GM10248 (cell line): Measurements from ENCODE around the gene INPP5F.
"Not testable (repeated sequence)": the region's sequence is repeated elsewhere in the genome, so short reads cannot be mapped to it uniquely, and the experiment has no call there.

Experiments used
- CTCF ChIA-PET: fragments of 300-600 bp; sonication (Branson Sonifier 250); formaldehyde crosslinking; extraction: SDS; loops from one replicate; lab custom pipeline; 2021; ENCODE audit warnings: antibody characterized with exemption; lab: Yijun Ruan, JAX
- POLR2A ChIA-PET: fragments of 350-650 bp; sonication (Branson Sonifier 250); formaldehyde crosslinking; extraction: SDS; loops from one replicate; lab custom pipeline; 2020; ENCODE audit warnings: antibody characterized with exemption; lab: Yijun Ruan, JAX
- DNase-seq: peaks from one replicate; pipeline ENCODE4 v3.0.0; 2012; ENCODE audit errors: extremely low spot score
- TF ChIP-seq, protein P1 (sequence below): IDR thresholded peaks from 2 replicates; pipeline ENCODE4 v1.5.1; 2012; ENCODE audit warnings: mild to moderate bottlenecking, low read depth; ENCODE audit errors: extremely low read depth, missing control alignments, control extremely low read depth

Gene INPP5F

GRCh38 chr10:119784340-119785067, 58.7 kb downstream of the INPP5F start:
- ChIA-PET POLR2A (interaction anchor here (0.9 kb wide), 1 partner anchor 59 kb away, joined by 3 read pairs; the partner anchor contains the start of gene INPP5F), CTCF (interaction anchor here (0.8 to 1.7 kb wide), 6 partner anchors 11 to 97 kb away, joined by 3 to 6 read pairs (median 4); no protein-coding TSS in a partner anchor)
- DNase-seq: peak; percentile 38
- TF ChIP-seq, protein P1, sequence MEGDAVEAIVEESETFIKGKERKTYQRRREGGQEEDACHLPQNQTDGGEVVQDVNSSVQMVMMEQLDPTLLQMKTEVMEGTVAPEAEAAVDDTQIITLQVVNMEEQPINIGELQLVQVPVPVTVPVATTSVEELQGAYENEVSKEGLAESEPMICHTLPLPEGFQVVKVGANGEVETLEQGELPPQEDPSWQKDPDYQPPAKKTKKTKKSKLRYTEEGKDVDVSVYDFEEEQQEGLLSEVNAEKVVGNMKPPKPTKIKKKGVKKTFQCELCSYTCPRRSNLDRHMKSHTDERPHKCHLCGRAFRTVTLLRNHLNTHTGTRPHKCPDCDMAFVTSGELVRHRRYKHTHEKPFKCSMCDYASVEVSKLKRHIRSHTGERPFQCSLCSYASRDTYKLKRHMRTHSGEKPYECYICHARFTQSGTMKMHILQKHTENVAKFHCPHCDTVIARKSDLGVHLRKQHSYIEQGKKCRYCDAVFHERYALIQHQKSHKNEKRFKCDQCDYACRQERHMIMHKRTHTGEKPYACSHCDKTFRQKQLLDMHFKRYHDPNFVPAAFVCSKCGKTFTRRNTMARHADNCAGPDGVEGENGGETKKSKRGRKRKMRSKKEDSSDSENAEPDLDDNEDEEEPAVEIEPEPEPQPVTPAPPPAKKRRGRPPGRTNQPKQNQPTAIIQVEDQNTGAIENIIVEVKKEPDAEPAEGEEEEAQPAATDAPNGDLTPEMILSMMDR: no peak

DNA sequence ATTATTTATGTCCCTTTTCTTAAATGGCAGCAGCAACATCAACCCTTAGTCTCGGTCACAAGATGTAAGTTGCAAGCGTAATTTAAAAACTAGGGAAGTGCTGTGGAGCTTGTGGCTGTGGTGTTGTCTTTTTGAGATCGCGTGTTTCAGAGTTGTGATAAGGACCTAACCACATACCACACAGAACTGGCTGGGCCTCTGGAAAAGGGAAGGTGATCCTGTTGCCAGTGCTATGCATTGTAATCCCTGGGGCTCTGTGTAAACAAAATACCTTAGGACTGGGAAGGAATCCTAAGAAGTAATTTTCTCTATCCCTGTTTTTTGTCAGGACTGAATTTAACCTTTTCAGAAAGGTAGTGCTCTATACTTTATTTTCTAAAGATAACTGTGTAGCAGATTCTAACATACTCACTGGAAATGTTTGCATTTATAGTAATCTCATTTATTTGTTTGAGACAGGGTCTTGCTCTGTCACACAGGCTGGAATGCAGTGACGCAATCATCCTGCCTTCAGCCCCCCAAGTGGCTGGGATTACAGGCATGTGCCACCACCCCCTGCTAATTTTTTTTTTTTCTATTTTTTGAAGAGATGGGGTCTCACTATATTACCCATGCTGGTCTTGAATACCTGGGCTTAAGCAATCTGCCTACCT, 60.4 kb downstream of the INPP5F start:
- ChIA-PET POLR2A (no interaction called here), CTCF (interaction anchor here (0.7 to 1.7 kb wide), 5 partner anchors 11 to 99 kb away, joined by 3 to 5 read pairs (median 4); no protein-coding TSS in a partner anchor)
- TF ChIP-seq, protein P1: no peak
- no peak for DNase-seq

DNA sequence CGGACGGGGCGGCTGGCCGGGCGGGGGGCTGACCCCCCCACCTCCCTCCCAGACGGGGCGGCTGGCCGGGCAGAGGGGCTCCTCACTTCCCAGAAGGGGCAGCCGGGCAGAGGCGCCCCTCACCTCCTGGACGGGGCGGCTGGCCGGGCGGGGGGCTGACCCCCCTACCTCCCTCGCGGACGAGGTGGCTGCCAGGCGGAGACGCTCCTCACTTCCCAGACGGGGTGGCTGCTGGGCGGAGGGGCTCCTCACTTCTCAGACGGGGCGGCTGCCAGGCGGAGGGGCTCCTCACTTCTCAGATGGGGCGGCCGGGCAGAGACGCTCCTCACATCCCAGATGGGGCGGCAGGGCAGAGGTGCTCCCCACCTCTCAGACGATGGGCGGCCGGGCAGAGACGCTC, 69.3 kb downstream of the INPP5F start:
- DNase-seq, CTCF ChIA-PET, POLR2A ChIA-PET: not testable (repeated sequence)

DNA sequence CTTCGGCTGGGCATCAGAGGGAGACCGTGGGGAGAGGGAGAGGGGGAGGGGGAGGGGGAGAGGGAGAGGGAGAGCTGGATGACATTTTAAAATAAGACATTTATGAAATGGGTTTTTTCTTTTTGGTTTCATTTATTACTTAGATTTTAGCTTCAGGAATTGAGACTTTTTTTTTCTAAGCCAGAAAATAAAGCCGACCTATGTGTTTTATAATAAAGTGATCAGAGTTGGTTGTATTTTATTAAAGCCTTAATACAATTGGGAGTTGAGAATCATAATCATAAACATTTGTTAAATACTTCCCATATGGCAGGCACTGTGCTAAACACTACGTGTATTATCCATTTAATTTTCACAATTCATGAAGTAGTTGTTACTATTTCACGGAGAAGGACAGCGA, 70.2 kb downstream of the INPP5F start:
- TF ChIP-seq, protein P1: no peak
- no peak for DNase-seq
- POLR2A ChIA-PET: no interaction called here
- CTCF ChIA-PET: interaction anchor here (1.7 kb wide), 1 partner anchor 18 kb away, joined by 3 read pairs; no protein-coding TSS in a partner anchor

DNA sequence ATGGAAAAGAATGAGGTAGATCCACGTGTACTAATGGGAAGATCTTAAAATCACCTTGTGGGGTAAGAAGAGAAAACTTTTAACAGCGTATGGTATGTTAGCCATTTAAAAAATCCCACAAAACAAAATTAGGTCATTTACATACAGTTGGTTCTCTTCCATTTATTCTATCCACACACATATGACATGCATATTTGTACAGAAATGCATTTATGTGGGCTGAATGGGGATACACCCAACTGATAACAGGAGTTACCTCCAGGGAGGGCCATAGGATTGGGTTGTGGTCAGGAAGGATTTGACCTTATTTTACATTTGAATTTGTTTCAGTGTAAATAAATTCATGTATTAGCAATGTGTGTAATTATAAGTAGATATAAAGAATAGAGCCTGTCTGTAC, 75.3 kb downstream of the INPP5F start:
- ChIA-PET CTCF (interaction anchor here (1.0 to 1.3 kb wide), 3 partner anchors 13 to 37 kb away, joined by 3 to 4 read pairs (median 4); no protein-coding TSS in a partner anchor), POLR2A (no interaction called here)
- DNase-seq: no peak
- TF ChIP-seq, protein P1: no peak

DNA sequence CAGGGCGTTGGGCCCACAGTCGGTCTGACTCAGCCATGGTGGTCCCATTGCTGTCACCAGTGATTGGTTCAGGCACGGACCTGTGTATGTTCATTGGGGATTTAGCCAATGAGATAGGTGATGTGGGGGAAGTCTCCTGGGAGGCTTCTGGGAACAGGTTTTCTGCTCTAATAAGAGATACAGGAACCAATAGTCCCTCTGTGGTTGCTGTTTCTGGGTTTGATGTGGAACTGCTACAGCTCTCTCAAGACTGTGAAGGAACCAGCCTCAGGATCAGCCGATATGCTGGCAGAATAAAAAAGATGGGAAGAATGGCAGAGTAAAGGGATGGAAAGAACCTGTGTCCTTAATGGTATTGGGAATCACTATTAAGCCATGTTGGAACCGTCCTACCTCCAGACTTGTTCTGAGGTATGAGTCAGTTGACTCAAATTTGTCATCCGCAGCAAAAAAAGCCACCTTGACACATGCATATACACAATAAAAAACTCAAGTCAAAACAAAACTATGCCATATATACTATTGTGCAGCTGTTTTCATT, 76.2 kb downstream of the INPP5F start:
- CTCF ChIA-PET: interaction anchor here (1.0 to 3.9 kb wide), 6 partner anchors 13 to 115 kb away, joined by 3 to 12 read pairs (median 5); partner anchors contain the start of gene INPP5F
- TF ChIP-seq, protein P1: no peak
- POLR2A ChIA-PET: no interaction called here
- DNase-seq: peak; percentile 22
